IPS-18c (cell line): ENCODE measurements around the gene TAS2R9.
"Not testable (repeated sequence)": the region's sequence is repeated elsewhere in the genome, so short reads cannot be mapped to it uniquely, and the experiment has no call there.

ENCODE experiments used
- H3K4me3 ChIP-seq: 2 replicates; pipeline ENCODE4 v1.7.0; 2013; ENCODE audit warnings: low read depth, mild to moderate bottlenecking, low read length, moderate library complexity; ENCODE audit not compliant: insufficient read depth
- H3K9me3 ChIP-seq: one replicate; pipeline ENCODE4 v1.6.1; 2013; ENCODE audit warnings: mild to moderate bottlenecking, low read length, moderate library complexity; ENCODE audit not compliant: control insufficient read depth, insufficient read depth

The TAS2R9 gene

GRCh38 chr12:10810068-10810467 lies at the start of gene TAS2R9:
TSS of gene TAS2R9 (minus strand) at chr12:10810168. CDS start at chr12:10810075, 93 bp downstream.
- Histone ChIP-seq H3K4me3 (no peak within 1 kb of the TSS), H3K9me3 (no peaks in the 10 kb centered on the region)

DNA sequence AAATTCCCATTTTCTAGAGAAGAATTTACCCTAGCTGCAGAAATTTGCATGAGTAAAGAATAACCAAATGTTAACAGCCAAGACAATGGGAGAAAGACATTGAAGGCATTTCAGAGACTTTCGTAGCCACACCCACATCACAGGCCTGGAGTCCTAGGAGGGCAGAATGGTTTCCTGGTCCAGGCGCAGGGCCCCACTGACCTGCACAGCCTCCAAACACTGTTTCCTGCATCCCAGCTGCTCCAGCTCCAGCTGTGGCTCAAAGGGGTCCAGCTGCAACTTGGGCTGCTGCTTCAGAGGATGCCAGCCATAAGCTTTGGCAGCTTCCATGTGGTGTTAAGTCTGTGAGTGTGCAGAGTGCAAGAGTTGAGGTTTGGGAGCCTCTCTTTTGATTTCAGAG lies 45.8 kb upstream of the TAS2R9 start:
- no peak overlapping the region for H3K4me3 ChIP-seq
- H3K9me3 ChIP-seq = peaks cover 10% of the 10 kb centered on the region

DNA sequence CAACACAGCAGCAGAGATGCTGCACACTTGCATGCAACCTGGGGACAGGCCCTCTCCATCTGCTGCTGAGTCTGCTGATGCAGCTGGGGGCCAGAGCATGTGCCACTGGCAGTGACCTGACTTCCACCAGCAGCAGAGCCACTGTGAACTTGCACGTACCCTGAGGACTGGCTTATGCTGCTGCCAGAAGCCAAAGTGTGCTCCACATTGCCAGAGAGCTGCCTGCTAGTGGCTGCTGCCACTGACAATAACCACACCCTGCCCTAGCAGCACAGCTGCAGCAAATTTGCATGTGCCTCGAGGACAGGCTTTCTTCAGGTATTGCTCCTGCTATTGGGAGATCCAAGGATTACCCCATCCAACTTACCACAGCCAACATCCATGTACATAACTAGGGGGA lies 43.8 kb upstream of the TAS2R9 start:
- H3K9me3 ChIP-seq = peaks cover 10% of the 10 kb centered on the region
- H3K4me3 ChIP-seq = no peak overlapping the region

DNA sequence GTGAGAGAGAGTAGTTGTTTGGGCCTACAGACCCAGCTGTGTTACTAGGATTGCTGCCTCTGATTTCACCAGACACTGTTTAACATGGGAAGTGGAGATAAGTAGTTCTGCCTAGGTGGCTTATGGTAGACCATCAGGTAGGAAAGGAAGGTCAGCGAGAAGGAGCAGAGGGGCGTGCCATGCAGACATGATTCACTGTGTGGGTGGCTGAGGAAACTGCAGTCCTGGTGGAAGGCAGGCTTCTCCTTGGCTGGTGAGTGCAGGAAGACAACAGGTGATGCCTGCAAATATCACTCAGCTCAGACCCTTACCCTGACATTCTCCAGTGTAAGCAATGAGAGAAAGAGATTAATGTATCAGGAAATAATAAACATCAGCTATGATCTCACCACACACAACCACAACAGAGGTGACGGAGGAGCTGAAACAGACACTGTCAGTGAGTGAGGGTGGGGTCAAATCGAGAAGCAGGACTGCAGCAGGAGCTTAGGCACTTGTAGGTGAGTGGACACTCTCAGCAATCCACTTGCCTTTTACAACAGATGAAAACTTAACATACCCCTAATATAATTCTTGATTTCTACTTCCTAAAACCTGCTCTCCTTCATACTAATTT lies 41.4 kb upstream of the TAS2R9 start:
- Histone ChIP-seq H3K9me3 (peaks cover 9% of the 10 kb centered on the region), H3K4me3 (no peak overlapping the region)

- Histone ChIP-seq H3K4me3 (no peak within 1 kb of the TSS), H3K9me3 (no peaks in the 10 kb centered on the region)
Measured at GRCh38 chr12:10849425-10849878, 39.5 kb upstream of the TAS2R9 start, which contains the start of gene PRR4. TSS of gene PRR4 (minus strand) at chr12:10849475. CDS start at chr12:10849437, 38 bp downstream.

DNA sequence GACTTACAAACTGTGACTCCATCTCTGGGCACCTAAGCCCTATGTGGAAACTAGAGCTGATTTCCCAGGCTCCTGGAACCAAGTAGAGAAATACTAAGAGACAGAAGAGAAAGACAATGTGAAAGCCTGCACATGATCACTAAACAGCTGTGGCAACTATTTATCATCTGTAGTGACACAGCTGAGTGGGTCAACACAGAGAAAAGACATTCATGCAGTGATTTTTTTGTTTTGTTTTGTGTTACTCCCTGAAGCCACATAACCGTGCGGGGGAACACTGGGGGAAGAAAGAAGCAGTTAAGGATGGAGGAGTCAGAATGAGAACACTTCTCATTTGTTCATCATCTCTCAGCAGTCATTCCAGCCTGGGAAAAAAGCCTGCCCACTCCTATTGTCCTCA lies 37.8 kb upstream of the TAS2R9 start:
- no peaks in the 10 kb centered on the region for H3K9me3 ChIP-seq
- no peak overlapping the region for H3K4me3 ChIP-seq

DNA sequence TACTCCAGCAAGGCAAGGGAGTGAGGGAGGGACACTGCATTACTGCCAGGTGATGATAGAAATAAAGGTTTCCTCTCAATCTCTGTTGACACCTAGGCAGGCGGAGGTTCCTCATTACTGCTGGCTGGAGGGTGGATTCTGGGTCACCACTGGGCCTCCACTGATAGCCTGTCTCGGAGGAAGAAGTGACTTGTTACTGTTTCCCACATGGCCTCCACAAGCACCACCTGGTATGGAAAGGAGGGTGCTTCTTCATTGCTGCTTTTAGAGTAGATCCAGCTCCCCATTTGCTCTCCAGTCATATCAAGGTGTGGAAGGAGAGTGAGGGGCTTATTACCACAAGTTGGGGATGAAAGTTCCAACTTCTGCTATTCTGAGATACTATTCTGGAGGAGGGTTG lies 32.9 kb upstream of the TAS2R9 start:
- no peak overlapping the region for H3K4me3 ChIP-seq
- H3K9me3 ChIP-seq = no peaks in the 10 kb centered on the region

DNA sequence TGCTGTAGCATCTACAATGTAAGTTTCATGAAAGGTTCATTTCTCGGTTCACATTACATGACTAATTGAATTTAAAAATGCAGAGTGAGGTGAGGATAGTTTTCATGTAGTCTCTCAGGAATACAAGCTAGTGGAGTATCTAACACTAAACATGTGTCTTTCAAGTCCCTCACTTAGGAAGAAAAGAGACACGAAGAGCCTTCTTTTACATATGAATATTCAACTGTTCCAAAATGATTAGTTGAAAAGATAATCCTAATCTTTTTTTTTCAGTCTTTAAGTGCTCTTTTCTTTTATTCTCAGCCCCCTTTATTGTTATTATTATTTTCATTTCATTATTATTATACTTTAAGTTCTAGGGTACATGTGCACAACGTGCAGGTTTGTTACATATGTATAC lies 28.5 kb upstream of the TAS2R9 start:
- Histone ChIP-seq H3K9me3 (no peaks in the 10 kb centered on the region), H3K4me3 (no peak overlapping the region)

DNA sequence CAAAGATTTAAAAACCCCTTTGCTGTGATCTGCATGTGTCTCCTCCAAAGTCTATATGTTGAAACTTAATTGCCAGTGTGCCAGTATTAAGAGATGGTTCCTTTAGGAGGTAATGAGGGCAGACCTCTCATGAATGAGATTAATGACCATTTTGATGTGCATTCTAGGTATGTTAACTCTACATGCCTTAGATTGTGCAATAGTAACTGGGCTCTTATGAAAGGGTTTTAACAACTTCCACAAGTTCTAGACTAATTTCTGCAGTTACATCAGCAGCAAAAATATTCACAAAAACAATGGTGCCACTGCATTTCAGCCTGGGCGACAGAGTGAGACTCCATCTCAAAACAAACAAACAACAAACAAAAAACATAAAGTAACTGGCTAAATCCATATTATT lies 20.0 kb upstream of the TAS2R9 start:
- H3K4me3 ChIP-seq = no peak overlapping the region
- H3K9me3 ChIP-seq = no peaks in the 10 kb centered on the region

DNA sequence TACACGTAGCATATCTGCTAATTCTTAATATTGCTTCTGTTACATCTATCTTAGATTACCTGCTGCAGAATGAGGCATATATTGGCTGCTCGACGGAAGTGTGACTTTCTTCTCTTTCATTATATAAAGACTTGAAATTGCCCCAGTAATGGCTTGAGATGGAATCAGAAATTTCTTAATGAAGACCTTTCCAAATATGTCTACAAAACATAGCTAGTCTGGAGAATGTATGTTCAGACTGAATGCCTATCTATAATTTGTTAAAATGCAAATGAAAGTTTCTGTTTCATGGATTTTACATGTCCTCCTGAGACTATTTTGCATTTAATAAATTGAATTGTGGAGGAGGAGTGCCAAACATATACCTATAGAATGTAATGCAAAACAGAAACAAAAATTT lies 16.3 kb upstream of the TAS2R9 start, which contains the start of gene TAS2R10:
TSS of gene TAS2R10 (minus strand) at position 101 of the 400 bp plus-strand sequence. CDS start at position 12, 89 bp downstream.
- no peak within 1 kb of the TSS for H3K4me3 ChIP-seq
- no peaks in the 10 kb centered on the region for H3K9me3 ChIP-seq

- H3K9me3 ChIP-seq = no peaks in the 10 kb centered on the region
- H3K4me3 ChIP-seq = no peak overlapping the region
Measured at GRCh38 chr12:10824957-10825356, 15.0 kb upstream of the TAS2R9 start.

DNA sequence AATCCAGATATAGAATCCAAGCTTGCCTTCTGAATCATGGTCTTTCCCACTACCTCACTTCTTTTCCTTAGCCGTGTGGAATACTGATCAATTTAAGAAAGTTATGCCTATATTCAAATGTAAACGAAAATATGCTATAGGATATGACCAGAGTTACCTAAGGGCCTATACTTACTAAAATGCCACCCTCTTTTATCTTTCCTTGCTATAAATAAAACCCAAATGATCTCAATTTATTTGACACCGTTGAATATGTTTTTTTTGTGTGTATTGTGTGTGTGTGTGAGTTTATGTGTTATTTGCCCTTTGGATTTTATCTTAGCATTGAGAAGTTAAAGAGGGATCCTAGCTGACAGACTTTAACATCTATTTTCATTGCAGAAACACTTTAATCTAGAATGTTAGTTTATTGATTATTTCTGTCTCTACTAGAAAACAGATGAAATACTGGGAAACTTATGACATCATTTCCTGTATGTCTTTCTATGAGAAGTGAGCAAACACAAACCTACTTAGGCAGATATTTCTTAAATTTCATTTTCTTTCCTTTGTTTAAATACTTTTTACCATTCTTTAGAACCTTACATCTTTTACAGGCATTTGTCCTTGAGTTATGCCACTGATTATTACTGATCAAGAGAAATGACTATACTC lies 2.0 kb upstream of the TAS2R9 start:
- no peaks in the 10 kb centered on the region for H3K9me3 ChIP-seq
- no peak overlapping the region for H3K4me3 ChIP-seq

- Histone ChIP-seq H3K9me3 (no peaks in the 10 kb centered on the region), H3K4me3 (no peak within 1 kb of the TSS)
Measured at GRCh38 chr12:10807186-10807585, 2.8 kb downstream of the TAS2R9 start, which contains the start of gene TAS2R8. TSS of gene TAS2R8 (minus strand) at chr12:10807286. CDS start at chr12:10806980, 306 bp downstream.

- H3K4me3 ChIP-seq = no peak within 1 kb of the TSS
Measured at GRCh38 chr12:10802587-10802986, 7.4 kb downstream of the TAS2R9 start, which contains the start of gene TAS2R7. TSS of gene TAS2R7 (minus strand) at chr12:10802627. CDS start at chr12:10802570, 57 bp downstream.

GRCh38 chr12:10801741-10802140 lies 8.2 kb downstream of the TAS2R9 start:
- Histone ChIP-seq H3K9me3 (no peaks in the 10 kb centered on the region), H3K4me3 (no peak overlapping the region)

More at GRCh38 chr12:10802587-10802986, 7.4 kb downstream of the TAS2R9 start, which contains the start of gene TAS2R7:
- no peaks in the 10 kb centered on the region for H3K9me3 ChIP-seq

DNA sequence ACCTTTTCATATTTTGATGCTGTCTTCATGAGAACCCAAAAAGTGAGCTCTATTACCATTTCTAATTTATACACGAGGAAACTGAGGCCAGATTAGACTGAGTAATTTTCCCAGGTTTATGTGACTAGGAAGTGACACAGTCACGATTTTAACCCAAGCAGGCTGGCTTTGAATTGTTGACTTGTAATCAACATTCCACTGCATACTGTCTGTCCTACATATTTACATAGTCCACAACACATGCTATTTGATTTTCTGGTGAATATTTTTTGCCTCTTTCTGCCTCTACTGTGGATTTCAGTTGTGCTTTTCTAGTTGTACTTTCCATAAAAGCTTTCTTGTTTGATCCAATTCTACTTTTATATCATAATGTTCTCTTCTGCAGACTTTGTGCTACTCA lies 15.7 kb downstream of the TAS2R9 start:
- Histone ChIP-seq H3K9me3 (no peaks in the 10 kb centered on the region), H3K4me3 (no peak overlapping the region)

- not testable (repeated sequence) for H3K9me3 ChIP-seq
Measured at GRCh38 chr12:10791769-10792168, 18.2 kb downstream of the TAS2R9 start.

GRCh38 chr12:10783252-10783651 lies 26.7 kb downstream of the TAS2R9 start:
- Histone ChIP-seq H3K4me3 (no peak overlapping the region), H3K9me3 (no peaks in the 10 kb centered on the region)

More at GRCh38 chr12:10791769-10792168, 18.2 kb downstream of the TAS2R9 start:
- not testable (repeated sequence) for H3K4me3 ChIP-seq
